ENCODE results near the gene TMEM132E.

Gene TMEM132E

GRCh38 chr17:34607917-34608316, 28.5 kb downstream of the TMEM132E start:
- no peak for DNase-seq

- no peak for DNase-seq
These were observed 29.8 kb downstream of the TMEM132E start for GRCh38 chr17:34609210-34609609.

DNA sequence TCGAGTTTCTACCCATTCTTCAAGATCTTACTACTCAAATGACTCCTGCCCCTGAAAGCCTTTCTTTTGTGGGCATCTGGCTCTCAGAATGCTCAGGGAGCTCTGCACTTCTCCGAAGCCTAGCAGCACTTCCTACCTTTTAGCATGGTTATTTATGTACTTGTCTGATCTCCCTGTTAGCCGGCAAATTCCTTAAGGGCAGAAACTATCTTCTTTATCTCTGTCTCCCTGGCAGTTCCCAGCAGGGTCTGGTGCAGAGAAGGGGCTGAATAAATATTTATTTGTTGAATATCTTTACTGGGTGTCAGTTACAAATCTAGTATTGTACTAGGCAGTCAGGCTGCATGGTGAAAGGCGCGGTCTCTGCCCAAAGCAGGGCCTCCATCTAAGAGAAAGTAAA, 30.7 kb downstream of the TMEM132E start:
- DNase-seq, result no peak

- no peak for DNase-seq
These were observed 31.1 kb downstream of the TMEM132E start for GRCh38 chr17:34610506-34610905.

GRCh38 chr17:34613064-34614019, 34.0 kb downstream of the TMEM132E start:
- no peak for DNase-seq

GRCh38 chr17:34614698-34615097, 35.3 kb downstream of the TMEM132E start:
- no peak for DNase-seq

DNA sequence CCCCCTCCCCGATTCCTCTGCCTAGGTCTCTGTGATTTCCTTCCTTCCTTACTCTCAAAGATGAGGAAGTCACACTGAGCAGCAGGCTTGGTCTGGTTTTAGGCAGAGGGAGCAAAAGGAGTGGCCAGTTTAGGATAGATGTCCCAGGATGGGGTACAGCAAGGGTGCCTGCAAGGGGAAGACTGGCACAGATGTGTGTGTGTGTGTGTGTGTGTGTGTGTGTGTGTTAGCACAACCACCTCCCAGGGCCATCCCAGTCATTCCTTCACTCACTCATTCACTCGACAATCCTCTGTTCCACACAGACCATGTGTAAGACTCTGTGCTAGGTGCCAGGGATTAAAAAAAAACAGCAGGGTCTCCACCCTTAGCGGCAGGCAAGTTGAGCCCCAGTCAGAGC, 35.9 kb downstream of the TMEM132E start:
- no peak for DNase-seq

GRCh38 chr17:34616148-34616547, 36.8 kb downstream of the TMEM132E start:
- DNase-seq, result no peak

DNA sequence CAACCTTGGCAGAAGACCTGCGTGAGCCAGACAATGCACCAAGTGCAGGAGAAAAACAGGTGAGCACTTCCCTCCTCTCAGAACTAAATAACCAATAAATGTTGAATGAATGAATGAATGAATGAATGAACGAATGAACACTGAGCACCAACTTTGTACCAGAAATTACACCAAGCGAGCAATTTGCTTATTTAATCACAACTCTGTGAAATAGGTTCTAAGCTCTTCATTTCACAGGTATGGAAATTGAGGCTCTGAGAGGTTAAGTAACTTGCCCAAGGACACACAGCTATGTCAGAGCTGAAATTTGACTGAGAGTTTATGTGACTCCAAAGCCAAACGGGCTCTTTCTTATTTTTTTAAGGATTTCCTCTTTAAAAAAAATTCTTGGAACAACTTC, 38.0 kb downstream of the TMEM132E start:
- no peak for DNase-seq

DNA sequence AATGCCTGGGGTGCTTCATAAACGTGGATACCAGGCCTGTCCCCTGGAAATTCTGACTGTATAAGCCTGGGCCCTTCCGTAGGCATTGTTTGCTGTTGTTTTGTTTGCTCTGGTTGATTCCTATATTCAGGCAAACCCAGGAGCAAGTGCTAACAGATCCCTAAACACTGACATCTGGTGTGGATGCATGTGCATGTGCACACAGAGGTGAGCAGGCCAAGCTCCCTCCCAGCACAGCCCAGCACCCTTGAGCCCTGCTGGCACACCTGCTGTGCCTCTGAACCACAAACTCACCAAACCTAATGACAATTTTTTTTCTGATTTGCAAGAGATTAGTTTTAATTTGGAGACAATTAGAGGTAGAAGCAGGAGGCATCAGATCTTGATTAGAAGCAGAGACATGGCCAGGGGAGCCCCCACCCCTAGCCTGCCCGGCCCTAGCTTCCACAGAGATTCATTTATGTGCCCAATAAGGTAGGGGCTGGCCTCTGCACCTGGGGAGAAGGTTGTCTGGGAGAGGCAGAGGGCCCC, 40.4 kb downstream of the TMEM132E start:
- DNase-seq, result no peak

DNA sequence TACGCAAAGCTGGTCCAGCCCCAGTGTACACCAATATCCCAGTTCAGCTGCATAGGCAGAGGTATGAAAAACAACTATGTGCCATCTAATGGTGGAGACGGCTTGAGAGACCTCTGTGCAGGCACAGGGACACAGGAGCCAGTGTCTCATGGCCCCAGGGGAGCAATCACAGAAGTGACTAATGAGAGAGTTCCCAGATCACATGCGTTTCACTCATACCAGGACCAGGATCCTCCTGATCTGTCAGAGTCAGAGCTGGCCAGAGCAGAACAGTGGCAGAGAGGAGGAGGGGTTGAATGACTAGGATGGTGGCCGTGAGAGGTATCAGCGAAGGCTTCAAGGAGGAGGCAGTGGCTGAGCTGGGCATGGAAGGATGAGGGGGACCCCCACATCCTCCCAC, 41.1 kb downstream of the TMEM132E start:
- DNase-seq, result no peak

DNA sequence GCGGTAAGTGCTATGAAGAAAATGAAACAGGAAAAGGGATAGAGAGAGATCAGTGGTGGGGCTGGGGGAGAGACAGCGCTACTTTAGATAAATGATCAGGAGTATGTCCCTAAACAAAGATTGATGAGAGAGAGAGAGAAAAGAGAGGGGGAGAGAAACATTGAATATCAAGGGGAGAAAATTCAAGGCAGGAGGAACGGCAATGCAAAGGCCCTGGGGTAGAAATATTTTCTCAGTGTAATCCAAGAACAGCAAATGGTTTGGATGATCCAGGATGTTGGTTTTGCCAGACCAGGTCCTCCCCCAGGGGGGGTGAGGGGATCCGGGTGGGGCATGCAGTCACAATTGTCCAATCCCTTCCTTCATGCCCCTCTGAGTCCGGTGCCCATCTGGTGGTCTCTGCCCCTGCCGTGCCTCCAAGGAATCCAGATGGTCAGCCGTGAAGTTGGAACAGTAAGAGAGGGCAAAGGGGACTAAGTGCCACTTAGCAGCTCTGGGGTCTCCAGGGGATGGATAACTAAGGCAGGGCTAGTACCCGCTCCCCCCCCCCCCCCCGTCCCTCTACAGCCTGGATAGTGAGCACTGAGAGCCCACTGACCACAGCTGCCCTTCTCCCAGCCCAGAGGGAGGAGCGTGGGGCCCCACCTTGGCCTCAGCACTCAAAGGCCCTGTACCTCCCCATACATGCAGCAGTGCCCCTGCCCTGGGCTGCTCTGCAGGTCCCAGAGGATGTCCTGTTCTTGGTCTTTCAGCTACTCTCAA, 43.7 kb downstream of the TMEM132E start:
- no peak for DNase-seq

GRCh38 chr17:34623856-34624766, 44.7 kb downstream of the TMEM132E start:
- no peak for DNase-seq

GRCh38 chr17:34624767-34625383, 45.5 kb downstream of the TMEM132E start:
- DNase-seq, result peak; percentile 38

GRCh38 chr17:34626121-34626681, 46.8 kb downstream of the TMEM132E start:
- no peak for DNase-seq

- DNase-seq, result no peak
These were observed 49.5 kb downstream of the TMEM132E start for GRCh38 chr17:34628879-34629278.

DNA sequence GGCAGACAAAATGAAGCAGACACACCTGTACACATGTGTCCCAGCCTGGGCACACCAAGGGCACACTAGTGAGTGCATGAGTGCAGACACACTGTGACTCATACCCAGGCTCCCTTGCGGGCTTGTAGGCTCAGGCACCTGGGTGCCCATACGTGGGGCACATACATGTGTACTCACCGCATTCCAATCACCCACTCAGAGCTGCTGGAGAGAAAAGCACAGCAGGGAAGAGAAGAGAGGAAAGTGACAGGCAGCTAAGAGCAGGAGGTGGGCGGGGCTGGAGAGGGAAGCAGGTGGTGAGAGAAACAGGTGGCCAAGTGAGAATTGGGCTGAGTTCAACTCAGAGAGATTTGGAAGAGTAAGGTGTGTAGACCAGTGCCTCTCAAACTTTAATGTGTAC, 54.0 kb downstream of the TMEM132E start:
- no peak for DNase-seq

DNA sequence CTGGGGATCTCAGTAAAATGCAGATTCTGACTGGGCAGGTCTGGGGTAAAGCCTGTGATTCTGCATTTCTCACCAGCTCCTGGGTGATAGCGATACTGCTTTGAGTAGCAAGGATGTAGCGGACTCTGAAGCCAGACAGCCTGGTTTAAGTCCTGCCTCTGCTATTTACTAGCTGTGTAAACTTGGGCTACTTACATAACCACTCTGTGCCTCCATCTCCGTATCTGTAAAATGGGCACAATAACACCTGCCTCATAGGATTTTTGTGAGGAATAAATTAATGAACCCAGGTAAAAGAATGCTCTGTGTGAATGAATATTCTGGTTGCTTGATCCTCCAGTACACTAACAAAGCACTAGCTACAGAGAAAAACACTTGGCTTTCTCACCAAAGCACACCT, 54.4 kb downstream of the TMEM132E start:
- DNase-seq, result no peak

GRCh38 chr17:34634551-34635160, 55.3 kb downstream of the TMEM132E start:
- DNase-seq, result no peak

- no peak for DNase-seq
These were observed 56.5 kb downstream of the TMEM132E start for GRCh38 chr17:34635876-34636275.

- no peak for DNase-seq
These were observed 57.7 kb downstream of the TMEM132E start for GRCh38 chr17:34637041-34637547.

Measured in OCI-M1 (cell line).